HG03039 (cell line): ENCODE measurements around the gene DTX1.
A peak's percentile ranks its signal among the peaks of the same experiment; 100 is the strongest.

Experiments used
- ATAC-seq: cut with Tn5 transposase; IDR thresholded peaks from one replicate; pipeline ENCODE4 v1.9.1; 2021; ENCODE audit warnings: mild to moderate bottlenecking, moderate library complexity; ENCODE audit not compliant: unreplicated experiment

The DTX1 gene

DNA sequence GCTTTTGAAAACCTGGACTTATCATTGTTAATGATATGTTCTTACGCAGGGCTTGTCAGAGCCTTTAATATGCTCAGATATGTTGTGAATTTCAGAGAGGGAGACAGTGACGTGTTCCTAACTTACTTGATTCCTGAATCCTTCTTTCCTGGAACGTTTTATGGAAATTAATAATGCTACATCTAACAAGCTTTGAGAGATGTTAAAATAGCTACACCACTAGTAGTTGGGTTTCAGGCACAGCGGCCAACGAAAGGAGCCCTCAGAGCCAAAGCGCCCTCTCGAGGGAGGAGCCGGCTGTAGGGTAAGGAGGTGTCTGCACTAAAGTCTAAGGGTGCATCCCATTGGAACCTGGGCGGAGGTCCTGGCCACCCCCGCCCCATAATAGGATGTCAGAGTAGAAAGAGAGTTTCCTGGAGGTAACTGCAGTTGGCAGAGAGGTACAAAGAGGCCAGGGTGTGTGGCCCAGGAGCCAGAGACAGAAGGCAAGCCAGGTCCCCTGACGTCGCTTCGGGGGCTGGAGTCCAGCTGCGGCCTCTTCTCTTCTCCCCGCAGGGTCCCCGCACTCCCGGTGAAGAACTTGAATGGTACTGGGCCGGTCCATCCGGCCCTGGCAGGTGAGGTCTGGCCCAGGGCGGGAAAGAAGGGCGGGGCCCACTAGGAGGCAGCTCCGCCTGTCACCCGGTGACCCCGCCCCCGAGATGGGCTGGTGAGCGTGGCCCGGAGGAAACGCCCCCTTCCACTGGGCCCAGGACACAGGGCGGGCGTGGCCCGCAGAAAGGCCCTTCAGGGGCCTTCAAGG is 36.3 kb downstream of the DTX1 start:
- peak; percentile 45 for ATAC-seq

DNA sequence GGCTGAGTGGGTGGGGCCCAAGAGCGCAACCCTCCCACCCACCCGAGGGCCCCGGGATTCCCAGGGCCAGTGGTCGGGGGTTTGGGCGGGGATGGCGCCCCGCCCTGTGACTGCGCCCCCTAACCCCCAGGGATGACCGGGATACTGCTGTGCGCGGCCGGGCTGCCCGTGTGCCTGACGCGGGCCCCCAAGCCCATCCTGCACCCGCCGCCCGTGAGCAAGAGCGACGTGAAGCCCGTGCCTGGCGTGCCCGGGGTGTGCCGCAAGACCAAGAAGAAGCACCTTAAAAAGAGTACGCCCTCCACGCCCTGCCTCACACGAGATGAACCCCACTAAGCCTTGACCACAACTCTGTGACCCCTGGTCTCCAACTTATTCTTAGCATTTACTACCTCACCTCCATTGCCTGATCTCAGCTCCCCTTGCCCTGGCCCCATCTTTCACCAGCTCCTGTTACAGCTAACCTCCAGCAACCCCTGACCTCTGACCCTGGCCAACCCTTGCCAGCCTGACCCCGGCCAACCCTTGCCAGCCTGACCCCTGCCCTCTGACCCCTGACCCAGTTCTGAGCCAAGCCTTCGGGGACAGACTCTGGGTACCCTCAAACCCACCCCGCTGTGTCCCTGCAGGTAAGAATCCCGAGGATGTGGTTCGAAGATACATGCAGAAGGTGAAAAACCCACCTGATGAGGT is 37.0 kb downstream of the DTX1 start:
- ATAC-seq, result no peak

DNA sequence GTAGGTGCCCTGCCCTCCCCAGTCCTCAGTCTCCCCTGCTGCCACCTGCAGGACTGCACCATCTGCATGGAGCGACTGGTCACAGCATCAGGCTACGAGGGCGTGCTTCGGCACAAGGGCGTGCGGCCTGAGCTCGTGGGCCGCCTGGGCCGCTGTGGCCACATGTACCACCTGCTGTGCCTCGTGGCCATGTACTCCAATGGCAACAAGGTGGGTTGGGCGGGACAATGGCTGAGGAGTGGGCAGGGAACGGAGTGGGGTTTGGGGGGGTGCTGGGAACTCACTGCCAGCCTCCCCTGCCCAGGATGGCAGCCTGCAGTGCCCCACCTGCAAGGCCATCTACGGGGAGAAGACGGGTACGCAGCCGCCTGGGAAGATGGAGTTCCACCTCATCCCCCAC is 38.2 kb downstream of the DTX1 start:
- no peak for ATAC-seq

DNA sequence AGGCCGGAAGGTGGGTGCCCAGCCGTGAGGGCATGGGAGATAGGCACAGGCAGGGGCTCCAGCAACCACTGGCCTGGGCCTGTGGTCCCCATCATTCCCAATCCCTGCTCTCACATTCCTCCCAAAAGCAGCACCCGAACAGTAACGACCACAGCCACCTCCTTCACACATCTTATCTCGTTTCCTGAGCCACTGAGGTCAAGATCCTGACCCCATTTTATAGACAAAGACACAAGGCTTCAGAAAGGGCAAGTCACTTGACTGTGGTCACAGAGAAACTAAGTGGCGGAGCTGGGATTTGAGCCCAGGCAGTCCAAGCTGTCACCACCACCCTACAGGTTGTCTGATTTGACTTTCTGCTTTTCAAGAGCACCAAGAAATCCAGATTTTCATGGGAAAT is 38.9 kb downstream of the DTX1 start:
- no peak for ATAC-seq

DNA sequence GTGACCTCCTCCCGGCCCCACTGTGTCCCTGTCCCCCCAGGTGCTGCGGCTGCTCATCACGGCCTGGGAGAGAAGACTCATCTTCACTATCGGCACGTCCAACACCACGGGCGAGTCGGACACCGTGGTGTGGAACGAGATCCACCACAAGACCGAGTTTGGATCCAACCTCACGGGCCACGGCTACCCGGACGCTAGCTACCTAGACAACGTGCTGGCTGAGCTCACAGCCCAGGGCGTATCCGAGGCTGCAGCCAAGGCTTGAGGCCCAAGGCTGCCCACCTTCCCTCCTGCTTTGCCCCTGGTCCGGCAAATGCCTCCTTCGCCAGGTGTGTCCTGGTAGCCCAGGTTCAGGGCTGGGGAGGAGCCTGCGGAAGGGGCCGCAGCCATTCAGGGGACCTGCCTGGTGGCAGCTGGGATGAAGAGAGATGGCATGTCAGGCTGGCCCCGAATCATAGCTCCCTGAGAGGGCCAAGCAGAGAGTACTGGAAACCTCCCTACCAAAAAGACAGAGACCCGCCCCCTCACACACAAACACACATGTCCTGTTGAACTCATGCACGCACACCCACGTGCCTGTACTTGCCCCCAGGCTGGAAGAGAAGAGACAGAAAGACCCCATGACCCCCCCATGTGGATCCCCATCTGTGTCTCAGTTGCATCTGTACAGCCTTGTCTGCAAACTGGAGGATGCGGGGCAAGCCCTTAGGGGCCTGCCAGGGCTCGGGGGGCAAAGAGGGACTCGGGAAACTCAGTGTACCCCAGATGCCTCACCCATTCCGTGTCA is 40.3 kb downstream of the DTX1 start:
- ATAC-seq, result no peak

DNA sequence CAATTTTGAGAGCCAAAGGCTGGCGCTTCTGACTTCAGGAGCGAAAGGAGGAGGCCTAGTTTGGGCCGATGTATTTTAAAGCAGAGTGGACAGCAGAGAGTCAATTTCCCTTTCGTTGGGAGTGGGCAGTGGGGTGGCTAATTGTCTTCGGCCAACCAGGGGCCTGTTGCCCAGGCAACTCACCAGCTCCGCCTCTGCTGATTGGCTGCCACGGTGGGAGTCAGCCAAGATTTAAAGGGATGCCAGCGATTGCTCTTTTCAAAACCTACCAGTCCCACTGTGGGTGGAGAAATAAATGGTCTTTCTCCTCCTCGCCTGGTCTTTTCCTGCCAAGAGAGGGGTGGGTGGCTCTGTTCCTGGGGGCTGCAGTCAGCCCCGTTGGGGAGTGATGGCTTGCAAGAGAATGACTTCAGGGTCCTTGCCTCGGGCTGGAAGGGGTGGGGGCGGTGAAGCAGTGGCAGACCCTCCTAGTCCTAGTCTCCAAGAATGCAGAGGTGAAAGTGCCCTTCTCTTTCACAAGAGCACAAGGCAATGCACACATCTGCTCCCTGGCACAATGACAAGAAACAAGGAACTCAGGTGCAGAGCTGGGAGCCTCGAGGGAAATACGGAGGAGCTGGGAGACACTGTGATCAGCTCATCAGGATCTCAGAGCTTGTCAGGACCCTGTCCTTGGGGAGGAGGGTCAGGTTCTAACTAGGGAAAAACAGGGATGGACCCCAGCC is 41.3 kb downstream of the DTX1 start:
- ATAC-seq, result no peak

DNA sequence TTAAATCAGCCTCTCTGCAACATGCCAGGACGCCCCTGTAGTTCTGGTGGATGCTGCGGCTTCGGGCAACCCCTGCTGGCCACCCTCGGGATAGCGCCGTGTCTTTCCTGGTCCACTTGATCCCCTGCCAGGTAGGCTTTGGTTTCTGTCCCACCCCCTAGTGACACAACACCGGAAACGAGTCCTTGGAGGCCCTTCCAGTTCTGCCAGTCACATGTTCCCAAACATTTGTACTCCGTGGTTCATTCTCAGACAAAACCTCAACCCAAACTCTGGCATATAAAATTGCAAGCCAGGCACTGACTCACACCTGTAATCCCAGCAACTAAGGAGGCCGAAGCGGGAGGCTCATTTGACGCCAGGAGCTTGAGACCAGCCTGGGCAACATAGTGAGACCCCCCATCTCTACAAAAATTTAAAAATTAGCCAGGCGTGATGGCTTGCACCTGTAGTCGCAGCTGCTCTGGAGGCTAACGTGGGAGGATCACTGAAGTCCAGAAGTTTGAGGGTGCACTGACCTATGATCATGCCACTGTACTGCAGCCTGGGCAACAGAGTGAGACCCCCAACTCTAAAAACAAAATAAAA is 42.0 kb downstream of the DTX1 start:
- no peak for ATAC-seq

DNA sequence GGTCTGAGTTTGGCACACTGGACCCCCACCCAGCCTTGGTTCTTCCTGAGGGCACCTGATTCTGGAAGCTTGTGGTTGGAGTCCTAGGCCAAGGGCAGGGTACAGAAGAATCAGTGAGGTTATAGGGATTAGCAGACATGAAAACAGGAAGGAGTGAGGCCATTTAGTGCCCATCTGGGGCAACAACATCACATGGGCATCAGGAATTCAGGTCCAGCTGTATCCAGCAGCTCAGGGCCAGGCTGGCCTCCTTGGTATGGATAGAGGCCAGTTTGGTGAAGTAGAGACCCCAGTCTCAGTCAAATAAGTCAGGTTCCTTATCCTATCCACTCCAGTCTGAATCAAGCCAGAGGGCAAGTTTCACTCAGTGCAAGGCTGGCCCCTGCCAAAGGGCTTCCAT is 42.8 kb downstream of the DTX1 start:
- ATAC-seq, result no peak

DNA sequence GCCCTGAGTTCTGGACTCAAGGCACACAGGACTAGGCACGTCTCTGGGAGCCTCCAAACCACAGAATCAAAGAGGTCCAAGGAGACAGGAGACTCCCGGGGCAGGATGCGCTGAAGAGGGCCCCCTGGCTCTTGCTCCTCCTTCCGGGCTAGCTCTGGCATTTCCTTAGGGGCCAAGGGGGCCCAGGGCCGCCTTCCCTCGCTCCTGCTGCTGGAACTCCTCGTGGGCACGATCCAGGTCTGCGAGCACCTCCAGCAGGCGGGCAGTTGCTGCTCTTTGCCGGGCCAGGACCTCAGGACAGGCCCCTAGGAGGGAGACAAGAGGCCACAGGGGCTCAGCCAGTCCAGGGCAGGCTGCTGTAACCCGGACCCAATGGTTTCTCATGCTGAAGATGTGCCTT is 43.2 kb downstream of the DTX1 start:
- no peak for ATAC-seq

DNA sequence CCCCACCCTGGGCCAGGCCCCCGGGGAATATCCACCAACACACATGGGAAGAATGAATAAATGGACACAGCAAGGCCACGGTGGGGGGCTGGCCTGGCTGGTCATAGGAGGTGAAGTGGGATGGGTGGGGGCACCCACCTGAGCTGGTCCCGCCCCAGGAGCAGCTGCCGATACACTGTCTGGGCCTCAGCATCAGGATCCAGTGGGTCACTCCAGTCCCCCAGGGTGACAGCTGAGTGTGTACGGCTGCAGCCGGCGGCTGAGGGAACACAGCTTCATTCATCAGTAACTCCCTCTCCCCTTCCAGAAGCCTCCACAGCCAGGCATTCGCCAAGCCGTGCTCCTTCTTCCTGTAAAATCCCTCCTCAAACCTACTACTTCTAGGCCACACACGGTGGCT is 45.2 kb downstream of the DTX1 start:
- no peak for ATAC-seq

DNA sequence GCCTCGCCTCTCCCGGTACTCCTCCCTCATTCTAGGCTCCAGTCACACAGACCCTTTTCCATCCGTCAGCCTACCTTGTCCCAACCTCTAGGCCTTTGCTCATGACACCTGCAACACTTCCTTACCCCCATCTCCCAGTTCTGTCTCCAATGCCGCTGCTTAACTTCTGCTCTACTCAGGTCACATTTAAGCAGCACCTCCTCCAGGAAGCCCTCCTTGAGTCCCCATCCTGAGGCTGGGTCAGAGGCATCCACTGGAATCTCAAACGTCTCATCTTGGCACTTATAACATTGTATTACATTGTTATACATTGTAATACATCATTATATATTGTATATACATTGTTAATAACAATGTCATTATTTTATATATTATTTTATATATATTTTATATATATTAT is 46.3 kb downstream of the DTX1 start:
- no peak for ATAC-seq

DNA sequence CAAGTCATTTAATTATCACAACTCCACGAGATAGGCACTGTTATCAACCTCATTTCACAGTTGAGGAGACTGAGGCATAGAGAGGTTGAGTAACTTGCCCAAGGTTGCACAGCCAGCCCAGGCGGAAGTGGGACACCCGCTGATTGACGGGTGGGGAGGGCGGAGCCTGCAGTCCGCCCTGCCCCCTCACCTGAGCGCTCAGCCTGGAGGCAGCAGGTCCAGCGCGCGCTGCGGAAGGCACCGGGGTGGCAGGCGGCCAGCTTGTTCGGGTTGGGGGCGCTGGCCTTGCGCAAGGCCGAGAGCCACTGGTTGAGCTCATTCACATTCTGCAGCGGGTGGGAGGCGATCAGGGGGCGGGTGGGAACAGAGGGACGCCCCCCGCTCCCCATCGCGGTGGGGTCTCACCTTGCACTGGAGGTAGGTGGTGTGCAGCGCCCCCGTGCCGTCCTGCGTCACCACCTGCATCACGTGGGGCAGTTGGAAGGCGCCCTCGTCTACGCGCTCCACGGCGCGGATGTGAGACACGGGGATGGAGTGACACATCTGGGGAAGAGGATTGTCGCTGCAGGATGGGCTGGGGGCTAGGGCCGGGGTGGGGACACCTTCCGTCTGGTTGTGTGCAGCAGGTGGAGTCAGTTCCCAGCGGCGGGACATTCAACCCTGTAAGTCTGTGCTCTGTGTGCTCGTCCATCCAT is 47.4 kb downstream of the DTX1 start:
- ATAC-seq, result no peak

DNA sequence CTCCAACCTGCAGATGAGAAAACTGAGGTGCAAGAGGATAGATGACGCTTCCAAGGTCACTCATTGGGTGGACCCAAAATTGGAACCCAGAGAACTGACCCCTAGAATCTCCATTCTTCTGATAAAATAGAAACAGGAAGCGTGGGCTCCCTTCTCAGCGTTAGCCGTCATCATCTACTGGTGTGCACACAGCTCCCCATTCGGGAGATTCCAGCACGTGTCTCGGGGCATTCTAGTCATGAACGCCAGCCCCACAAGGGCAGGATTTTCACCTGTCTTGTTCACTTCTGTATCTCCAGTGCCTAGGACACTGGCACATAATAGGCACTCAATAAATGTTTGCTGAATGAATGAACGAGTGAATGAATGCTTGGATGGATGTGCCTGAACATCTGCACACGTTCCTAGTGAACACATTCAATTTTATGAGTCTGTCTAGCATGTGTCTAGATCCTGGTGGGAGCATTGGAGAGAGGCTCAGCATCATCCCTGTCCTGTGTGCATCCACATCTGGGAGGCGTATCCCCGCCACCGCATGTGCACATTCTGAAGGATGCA is 48.5 kb downstream of the DTX1 start:
- no peak for ATAC-seq

DNA sequence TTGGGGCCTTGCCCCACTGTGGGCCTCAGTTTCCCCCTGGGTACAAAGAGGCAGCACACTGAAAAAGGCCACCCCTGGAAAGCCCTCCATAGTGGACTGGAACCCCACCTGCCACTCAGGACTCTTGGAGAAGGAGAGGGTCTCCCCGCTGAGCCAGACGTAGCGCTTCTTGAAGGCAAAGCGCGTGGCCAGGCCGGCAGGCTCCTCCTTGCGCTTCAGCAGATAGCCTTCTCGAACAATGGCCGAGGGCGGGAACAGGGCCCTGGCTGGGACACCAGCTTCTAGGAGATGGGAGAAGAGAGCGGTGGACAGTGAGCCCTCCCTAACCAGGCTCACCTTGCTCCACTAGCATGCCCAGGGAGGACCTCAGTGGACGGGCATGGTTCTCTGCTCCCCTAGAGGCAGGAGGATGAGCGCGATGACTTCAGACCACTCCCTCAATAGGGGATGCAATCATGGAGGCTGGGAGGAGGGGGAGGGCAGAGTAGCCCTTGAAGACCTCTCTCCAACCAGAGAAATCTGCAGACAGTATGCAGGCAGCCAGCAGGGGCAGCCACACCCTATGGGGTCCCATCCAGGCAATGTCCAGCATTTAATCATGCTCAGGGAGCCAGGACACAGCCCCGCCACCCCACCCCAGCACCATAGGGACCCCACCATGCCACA is 49.2 kb downstream of the DTX1 start:
- no peak for ATAC-seq

DNA sequence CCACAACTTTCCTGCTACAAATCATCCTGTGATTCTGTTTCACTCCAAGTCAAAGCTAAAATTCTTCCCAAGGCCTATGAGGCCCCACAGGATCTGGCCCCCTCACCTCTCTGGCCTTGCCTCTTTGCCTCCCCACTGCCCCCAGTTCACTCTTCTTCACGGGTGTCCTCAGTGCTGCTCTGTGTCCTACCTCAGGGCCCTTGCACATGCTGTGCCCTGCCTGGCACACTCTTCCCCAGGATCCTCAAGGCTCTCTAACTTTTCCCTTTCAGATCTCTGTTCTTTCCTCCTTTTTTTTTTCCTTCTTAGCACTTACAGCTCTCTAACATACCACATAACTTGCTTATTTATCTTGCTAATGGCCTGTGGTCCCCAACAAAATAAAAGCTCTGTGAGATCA is 49.8 kb downstream of the DTX1 start:
- no peak for ATAC-seq

DNA sequence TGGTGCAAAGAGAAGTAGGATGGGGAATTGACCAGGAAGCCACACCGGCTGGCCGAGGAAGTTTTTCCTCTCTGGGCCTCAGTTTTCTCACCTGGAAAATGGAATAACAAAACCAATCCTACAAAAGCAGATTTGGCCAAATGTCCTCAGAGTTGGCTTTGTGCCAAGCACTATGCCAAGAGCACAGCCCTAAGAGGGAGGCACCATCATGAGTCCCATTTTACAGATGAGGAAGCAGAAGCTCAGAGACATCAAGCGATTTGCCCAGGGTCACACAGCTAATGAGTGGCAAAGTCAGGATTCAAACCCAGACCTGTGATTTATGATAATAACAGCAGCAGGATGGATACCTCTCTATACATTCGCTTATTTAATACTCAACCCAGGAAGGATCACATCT is 51.8 kb downstream of the DTX1 start:
- no peak for ATAC-seq

DNA sequence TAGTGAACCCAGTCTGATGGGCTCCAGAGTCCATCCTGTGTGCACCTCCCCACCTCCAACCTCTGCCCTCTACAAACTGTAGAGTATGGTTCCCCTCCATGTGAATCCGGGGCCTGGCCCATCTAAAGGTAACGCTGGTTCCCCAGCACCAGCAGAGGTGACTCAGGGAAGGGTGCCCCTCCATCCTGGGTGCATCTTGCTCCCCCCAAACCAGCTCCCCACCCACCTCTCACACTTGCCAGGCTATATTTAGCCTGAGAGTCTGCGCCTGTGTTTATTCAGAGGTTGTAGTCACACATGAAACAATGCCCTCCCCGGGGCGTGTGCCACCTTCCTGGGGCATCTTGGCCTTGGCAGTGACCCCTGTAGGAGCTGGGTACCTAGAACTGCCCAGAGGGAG is 52.8 kb downstream of the DTX1 start:
- ATAC-seq, result no peak

DNA sequence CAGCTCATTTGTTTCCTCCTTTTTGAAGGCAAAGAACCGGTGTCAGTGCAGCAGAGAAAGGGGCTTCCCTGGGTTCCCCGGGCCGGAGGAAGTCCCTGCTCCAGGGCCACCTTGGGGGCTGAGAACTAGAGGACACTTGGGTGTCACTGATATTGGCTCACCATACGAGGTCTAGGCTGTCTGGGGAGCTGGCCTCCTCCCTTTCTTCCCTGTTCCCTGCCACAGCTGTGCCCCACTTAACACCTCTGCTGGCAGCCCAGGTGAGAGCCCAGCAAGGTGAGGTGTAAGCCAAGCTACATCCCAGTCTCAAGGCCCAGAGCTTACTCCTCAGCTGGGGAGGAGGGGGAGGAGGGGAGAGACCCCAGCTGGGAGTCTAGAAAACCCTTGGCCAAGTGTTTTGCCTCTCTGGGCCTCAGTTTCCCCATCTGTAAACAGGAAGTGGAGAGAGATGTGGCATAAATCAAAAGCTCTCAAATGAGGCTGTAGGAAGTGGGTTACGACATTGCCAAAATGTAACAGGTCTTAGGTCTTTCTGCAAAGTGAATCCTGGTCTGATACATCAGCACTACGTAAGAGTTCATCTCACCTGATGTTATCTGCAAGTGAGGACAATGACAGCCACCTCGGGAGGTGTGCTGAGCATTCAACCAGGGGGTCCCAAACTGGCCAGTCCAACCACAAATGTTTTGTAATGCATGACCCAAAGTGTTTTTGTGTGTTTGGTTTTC is 53.5 kb downstream of the DTX1 start:
- no peak for ATAC-seq

DNA sequence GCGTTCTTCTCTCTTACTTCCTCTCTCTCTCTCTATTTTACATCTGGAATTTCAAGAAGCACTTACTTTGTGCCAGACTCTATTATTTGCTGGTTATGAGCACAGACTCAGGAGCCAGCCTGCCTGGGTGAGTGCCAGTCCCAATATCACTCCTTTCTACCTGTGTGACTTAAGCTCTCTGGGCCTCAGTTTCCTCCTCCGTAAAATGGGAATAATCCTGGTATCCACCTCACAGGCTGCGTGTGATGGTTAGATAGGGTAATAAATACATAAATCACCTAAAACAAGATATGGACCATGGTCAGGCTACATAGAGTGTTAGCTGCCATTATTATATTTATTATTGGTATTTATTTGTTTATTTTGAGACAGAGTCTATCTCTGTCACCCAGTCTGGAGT is 54.7 kb downstream of the DTX1 start:
- no peak for ATAC-seq
